ELR (cell line): ENCODE data around the gene CPHXL2.

ENCODE experiments used
- DNase-seq: peaks from one replicate; pipeline ENCODE4 v3.0.0-alpha.2; 2015; ENCODE audit warnings: low read depth

The CPHXL2 gene

GRCh38 chr16:75640598-75640997 is 36.2 kb downstream of the CPHXL2 start:
- no peak for DNase-seq

GRCh38 chr16:75635036-75635435 is 41.8 kb downstream of the CPHXL2 start:
- no peak for DNase-seq

- no peak for DNase-seq
Observed at GRCh38 chr16:75632857-75633256, 44.0 kb downstream of the CPHXL2 start.

- DNase-seq, result no peak
Observed at GRCh38 chr16:75630052-75630451, 46.8 kb downstream of the CPHXL2 start.

- DNase-seq, result no peak
Observed at GRCh38 chr16:75629132-75629531, 47.7 kb downstream of the CPHXL2 start.

GRCh38 chr16:75628351-75628750 is 48.5 kb downstream of the CPHXL2 start:
- no peak for DNase-seq

- no peak for DNase-seq
Observed at GRCh38 chr16:75627851-75628250, 49.0 kb downstream of the CPHXL2 start.

GRCh38 chr16:75626806-75627205 is 50.0 kb downstream of the CPHXL2 start:
- no peak for DNase-seq

GRCh38 chr16:75624921-75625334 is 51.9 kb downstream of the CPHXL2 start:
- peak; percentile 52 for DNase-seq

- DNase-seq, result peak; percentile 99
Observed at GRCh38 chr16:75622761-75623605, 53.8 kb downstream of the CPHXL2 start, which contains the start of gene ADAT1. Gene ADAT1 (minus strand): TSS chr16:75623281. CDS start chr16:75620799, 2,482 bp downstream.

GRCh38 chr16:75621170-75621477 is 55.7 kb downstream of the CPHXL2 start:
- DNase-seq, result peak; percentile 69

- no peak for DNase-seq
Observed at GRCh38 chr16:75620326-75621169, 56.3 kb downstream of the CPHXL2 start.

- DNase-seq, result no peak
Observed at GRCh38 chr16:75618780-75619179, 58.0 kb downstream of the CPHXL2 start.

- no peak for DNase-seq
Observed at GRCh38 chr16:75617121-75617520, 59.7 kb downstream of the CPHXL2 start.

GRCh38 chr16:75616521-75617010 is 60.2 kb downstream of the CPHXL2 start:
- DNase-seq, result no peak

GRCh38 chr16:75615619-75616018 is 61.2 kb downstream of the CPHXL2 start:
- DNase-seq, result no peak

GRCh38 chr16:75614066-75614897 is 62.5 kb downstream of the CPHXL2 start:
- DNase-seq, result peak; percentile 85
